Measurements from ENCODE around the gene ESPN.

Gene ESPN

GRCh38 chr1:6460301-6461050 lies 35.9 kb downstream of the ESPN start:
- FAIRE-seq: no peak
- DNase-seq (ENCODE audit: insufficient read length, low spot score): no peak
- no peak for TF ChIP-seq POLR2A (IDR thresholded peaks at IDR 0.05; ENCODE audit: low read depth, low read length)

GRCh38 chr1:6461051-6461530 lies 36.5 kb downstream of the ESPN start:
- FAIRE-seq (no peak), DNase-seq (ENCODE audit: insufficient read length, low spot score) (no peak)
- TF ChIP-seq POLR2A (IDR thresholded peaks at IDR 0.05; ENCODE audit: low read depth, low read length): no peak

GRCh38 chr1:6461538-6462411 lies 37.2 kb downstream of the ESPN start:
- FAIRE-seq (no peak), DNase-seq (ENCODE audit: insufficient read length, low spot score) (no peak)
- no peak for TF ChIP-seq POLR2A (IDR thresholded peaks at IDR 0.05; ENCODE audit: low read depth, low read length)

- TF ChIP-seq POLR2A (IDR thresholded peaks at IDR 0.05; ENCODE audit: low read depth, low read length): no peak
Observed at GRCh38 chr1:6462412-6463119, 38.0 kb downstream of the ESPN start.

GRCh38 chr1:6463120-6463412 lies 38.5 kb downstream of the ESPN start:
- DNase-seq (ENCODE audit: insufficient read length, low spot score) (no peak), FAIRE-seq (no peak)
- TF ChIP-seq POLR2A (IDR thresholded peaks at IDR 0.05; ENCODE audit: low read depth, low read length): no peak

More at GRCh38 chr1:6462412-6463119, 38.0 kb downstream of the ESPN start:
- FAIRE-seq (no peak), DNase-seq (ENCODE audit: insufficient read length, low spot score) (no peak)

GRCh38 chr1:6464514-6464836 lies 39.9 kb downstream of the ESPN start:
- peak; percentile 81 for DNase-seq (ENCODE audit: insufficient read length, low spot score)
- no peak for TF ChIP-seq POLR2A (IDR thresholded peaks at IDR 0.05; ENCODE audit: low read depth, low read length)
- peak; percentile 15 for FAIRE-seq

- no peak for TF ChIP-seq POLR2A (IDR thresholded peaks at IDR 0.05; ENCODE audit: low read depth, low read length)
- FAIRE-seq (no peak), DNase-seq (ENCODE audit: insufficient read length, low spot score) (no peak)
Observed at GRCh38 chr1:6464915-6465314, 40.3 kb downstream of the ESPN start.

- FAIRE-seq (no peak), DNase-seq (ENCODE audit: insufficient read length, low spot score) (no peak)
- no peak for TF ChIP-seq POLR2A (IDR thresholded peaks at IDR 0.05; ENCODE audit: low read depth, low read length)
Observed at GRCh38 chr1:6465461-6466005, 41.0 kb downstream of the ESPN start.

GRCh38 chr1:6466023-6466422 lies 41.4 kb downstream of the ESPN start, which contains the start of gene TNFRSF25:
TNFRSF25 (minus strand) TSS chr1:6466173; CDS start chr1:6466107, 66 bp downstream.
- no peak for TF ChIP-seq POLR2A (IDR thresholded peaks at IDR 0.05; ENCODE audit: low read depth, low read length)
- FAIRE-seq: no peak
- no peak for DNase-seq (ENCODE audit: insufficient read length, low spot score)

- no peak for FAIRE-seq
- no peak for DNase-seq (ENCODE audit: insufficient read length, low spot score)
- no peak for TF ChIP-seq POLR2A (IDR thresholded peaks at IDR 0.05; ENCODE audit: low read depth, low read length)
Observed at GRCh38 chr1:6466751-6467150, 42.2 kb downstream of the ESPN start.

GRCh38 chr1:6467224-6467623 lies 42.6 kb downstream of the ESPN start:
- FAIRE-seq (no peak), DNase-seq (ENCODE audit: insufficient read length, low spot score) (no peak)
- no peak for TF ChIP-seq POLR2A (IDR thresholded peaks at IDR 0.05; ENCODE audit: low read depth, low read length)

- TF ChIP-seq POLR2A (IDR thresholded peaks at IDR 0.05; ENCODE audit: low read depth, low read length): no peak
- DNase-seq (ENCODE audit: insufficient read length, low spot score): no peak
- no peak for FAIRE-seq
Observed at GRCh38 chr1:6467744-6468688, 43.4 kb downstream of the ESPN start.

Measured in H54 (cell line).